DMS79 treated with DMSO at 0.1 percent for 48 hours (cell line): ENCODE measurements around the gene AFF3.
"Not testable (repeated sequence)": the region's sequence is repeated elsewhere in the genome, so short reads cannot be mapped to it uniquely, and the experiment has no call there.

Experiments used
- DNase-seq: peaks from one replicate; lab custom pipeline; 2025; lab: John Stamatoyannopoulos, UW

AFF3 gene

DNA sequence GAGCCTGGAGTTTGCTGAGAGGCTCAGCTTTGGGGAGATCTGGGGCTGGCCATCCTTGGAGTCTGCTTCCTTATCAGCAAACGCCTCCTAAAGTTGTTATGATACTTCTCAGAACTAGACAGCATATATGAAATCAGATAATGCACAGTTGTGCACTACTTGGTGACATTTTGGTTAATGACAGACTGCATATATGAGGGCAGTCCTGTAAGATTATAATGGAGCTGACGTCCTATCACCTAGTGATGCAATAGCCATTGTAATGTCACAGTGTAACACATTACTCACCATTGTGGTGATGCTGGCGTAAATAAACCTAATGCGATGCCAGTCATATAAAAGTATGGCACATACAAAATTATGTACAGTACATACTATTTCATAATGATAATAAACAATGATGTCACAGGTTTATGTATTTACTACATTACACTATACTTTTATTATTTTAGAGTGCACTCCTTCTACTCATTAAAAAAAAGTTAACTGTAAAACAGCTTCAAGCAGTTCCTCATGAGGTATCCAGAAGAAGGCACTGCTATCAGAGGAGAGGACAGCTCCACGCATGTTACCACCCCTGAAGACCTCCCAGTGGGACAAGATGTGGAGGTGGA lies 354.5 kb downstream of the AFF3 start:
- no peak for DNase-seq

GRCh38 chr2:99786636-99787390 lies 355.6 kb downstream of the AFF3 start:
- DNase-seq: no peak

- DNase-seq: no peak
Measured at GRCh38 chr2:99784946-99785345, 357.4 kb downstream of the AFF3 start.

- DNase-seq: no peak
Measured at GRCh38 chr2:99784282-99784681, 358.1 kb downstream of the AFF3 start.

GRCh38 chr2:99780276-99780675 lies 362.1 kb downstream of the AFF3 start:
- no peak for DNase-seq

DNA sequence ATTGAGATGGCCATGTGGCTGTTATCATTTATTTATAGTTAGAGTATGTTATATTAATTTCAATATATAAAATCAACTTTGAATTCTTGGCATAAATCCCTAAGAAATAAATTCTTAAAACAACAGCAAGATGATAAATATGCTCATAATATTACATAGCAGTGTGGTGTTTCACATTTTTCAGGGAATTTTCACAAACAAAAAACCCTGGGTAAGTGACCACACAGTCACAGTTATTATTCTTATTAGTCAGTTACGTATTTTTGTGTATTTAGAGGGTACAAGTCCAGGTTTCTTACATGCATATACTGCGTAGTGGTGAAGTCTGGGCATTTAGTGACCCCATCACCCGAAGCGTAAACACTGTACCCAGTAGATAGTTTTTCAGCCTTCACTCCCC lies 363.1 kb downstream of the AFF3 start:
- no peak for DNase-seq

DNA sequence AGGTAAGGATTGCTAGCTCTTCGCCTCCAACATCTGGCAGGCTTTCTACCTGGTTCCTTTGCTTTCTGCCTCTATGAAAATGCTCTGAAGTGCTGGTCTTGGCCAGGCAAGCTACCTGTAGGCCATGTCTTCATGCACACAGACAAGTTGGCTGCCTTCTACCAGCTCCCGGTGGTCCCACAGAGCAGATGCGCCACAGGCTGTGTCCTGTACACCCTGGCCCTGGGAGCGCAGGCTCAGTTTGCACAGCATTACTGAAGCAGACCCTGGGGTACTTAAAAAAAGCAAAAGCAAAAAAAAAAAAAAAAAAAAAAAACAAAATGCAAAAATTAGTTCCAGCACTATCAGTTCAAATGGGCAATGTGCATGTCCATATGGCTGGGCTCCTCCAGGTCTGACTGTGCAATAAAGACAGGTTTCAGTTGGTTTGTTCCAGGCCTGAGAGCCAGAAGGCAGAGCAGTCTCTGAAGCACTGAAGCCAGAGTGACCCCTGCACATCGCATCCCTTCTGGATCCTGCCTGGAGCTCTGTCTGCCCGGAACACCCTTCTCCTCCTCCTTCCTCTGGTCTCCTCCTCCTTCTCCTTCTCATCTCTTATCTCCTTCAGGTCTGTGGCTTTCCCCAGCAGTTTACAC lies 364.6 kb downstream of the AFF3 start:
- no peak for DNase-seq

DNA sequence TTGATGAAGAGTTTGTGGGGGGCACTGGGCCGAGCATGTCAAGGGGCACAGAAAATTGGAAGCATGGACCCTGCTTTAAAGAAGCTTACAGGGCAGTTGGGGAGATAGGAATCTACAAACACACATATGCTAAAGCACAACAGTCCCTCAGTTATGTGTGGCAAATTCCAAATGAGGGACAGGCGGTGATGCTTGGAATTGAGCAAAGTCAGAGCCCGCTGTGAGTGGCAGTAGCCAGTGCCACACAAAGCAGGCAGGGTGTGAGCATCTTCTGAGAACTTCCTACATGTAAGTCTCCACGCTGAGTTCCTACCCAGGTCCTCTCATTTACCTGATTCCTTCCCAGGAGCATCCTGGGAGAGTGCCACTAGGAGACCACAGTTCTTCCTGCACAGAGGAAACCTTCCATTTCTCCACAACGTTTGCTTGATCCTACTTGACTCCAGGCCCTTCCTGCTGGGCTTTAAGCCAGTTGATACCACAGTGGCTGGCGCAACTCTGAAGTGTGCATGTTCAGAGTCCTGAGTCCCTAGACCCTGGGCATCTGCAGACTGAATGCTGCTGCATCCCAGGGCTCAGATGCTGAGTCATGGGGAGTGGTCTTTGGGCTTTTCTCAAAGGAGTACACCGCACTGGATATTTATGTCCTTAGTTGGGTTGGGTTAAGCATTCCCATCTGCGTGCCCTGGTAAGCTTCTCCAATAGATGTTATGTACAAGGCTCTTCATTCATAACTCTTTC lies 365.3 kb downstream of the AFF3 start:
- no peak for DNase-seq

DNA sequence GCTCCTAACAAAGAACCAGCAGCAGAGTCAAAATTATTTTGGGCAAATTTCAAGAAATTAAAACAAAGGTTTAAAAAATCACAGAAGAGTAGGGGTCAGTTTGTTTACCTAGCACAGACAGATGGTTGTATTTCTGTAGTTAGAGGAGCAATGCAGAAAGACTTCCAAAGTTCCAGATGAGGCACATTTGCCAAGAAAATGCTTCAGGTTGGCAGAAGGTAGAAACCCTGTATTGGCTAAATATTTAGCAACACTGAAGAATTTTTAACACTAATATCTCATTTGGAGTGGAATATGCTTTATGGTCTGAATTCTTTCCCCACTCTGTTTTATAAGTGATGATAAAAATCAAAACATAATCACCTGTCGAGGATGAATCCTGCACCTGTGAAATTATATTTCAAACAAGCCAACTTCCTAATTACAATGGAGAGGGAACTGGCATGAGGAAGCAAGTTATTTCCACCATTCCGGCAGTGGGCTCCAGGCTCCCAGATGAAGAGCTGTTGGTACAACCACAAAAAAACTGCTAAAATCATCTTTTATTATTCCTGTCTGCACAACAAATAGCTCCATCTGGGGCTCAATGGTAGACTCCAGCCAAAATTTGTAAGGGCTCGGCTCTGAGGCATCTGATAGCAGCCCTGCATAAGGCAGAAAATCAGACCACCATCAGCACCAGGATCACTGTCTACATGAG lies 366.0 kb downstream of the AFF3 start:
- DNase-seq: no peak

GRCh38 chr2:99775585-99775984 lies 366.8 kb downstream of the AFF3 start:
- no peak for DNase-seq

- not testable (repeated sequence) for DNase-seq
Measured at GRCh38 chr2:99773642-99774041, 368.7 kb downstream of the AFF3 start.

- DNase-seq: no peak
Measured at GRCh38 chr2:99772591-99773331, 369.6 kb downstream of the AFF3 start.

DNA sequence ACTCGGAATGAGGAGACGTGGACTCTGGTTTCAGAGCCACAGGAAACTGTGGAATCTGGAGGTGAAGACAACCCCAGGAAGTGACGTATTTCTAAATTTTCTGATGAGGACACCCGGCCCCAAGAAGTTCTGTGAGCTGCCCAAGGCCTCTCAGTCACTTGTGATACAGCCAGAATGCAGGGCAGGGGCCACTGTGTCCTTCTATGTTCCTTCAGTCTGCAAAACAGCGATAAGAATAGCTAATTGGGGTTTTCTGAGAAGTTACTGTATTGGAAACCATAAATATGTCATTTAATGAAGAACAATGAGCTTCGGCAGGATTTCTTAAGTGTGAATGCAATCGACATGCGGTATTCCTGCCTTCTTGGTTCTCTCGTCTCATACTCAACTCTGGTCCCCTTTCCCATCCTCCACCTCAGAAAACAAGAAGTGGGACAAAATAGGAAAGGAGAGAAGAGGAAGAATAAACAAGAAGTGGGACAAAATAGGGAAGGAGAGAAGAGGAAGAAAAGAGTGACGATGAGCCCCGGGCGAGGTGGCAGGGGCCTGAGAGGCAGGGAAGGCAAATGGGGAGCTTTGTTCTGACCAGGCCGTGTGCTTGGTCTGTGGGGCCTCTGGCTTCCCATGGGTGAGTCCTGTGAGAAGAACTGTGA lies 370.6 kb downstream of the AFF3 start:
- DNase-seq: no peak

- DNase-seq: no peak
Measured at GRCh38 chr2:99770876-99771275, 371.5 kb downstream of the AFF3 start.

DNA sequence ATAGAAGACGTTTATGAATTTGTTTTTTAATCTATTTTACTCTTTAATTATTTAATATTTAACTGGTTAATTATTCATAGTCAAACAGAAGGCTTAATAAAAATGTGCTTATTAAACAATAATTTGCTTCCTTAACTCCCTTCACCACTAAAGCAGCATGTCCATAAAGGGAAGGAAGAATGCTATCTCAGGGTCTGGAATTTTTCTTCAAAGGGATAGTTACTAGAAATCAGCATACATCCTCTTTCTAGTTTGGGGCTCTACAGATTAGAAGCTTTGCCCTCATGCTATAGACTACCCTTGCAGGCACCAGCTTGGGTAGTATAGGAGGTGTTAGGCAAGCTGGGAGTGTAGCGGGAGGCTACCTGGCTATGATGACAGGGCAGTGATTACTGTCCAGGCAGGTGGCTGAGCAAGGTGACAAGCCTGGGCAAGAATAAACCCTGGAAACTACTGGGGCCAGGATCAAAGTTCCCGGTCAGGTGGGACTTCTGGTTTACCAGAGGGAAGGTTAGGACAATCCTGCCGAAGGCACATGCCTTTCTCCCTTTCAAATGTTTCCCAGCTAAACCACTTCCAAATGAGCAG lies 376.6 kb downstream of the AFF3 start:
- no peak for DNase-seq

GRCh38 chr2:99763764-99764163 lies 378.6 kb downstream of the AFF3 start:
- no peak for DNase-seq

GRCh38 chr2:99762714-99763113 lies 379.7 kb downstream of the AFF3 start:
- no peak for DNase-seq

DNA sequence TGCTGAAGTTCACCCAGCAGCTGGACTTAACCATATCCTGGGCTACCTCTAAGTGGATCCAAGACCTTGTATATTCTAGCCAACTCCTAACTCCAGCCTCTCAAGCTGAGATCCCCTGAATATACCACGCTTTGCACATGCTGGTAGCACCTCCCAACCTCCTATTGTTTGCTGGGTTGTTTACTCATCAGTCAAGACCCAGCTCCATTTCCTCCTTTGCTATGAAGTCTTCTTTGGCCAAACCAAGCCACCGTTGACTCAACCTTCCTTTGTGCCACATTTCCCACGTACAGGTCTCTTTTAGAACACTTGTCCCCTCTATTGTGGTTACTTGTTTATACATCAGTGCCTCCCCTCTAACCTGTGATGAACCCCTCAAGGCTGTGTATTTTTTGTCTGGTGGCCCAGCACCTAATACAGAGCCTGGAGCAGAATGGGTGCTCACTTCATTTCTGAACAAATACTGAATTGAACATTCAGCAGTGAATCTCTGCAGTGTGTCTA lies 384.7 kb downstream of the AFF3 start:
- no peak for DNase-seq

- no peak for DNase-seq
Measured at GRCh38 chr2:99756059-99756458, 386.3 kb downstream of the AFF3 start.

- no peak for DNase-seq
Measured at GRCh38 chr2:99754210-99754609, 388.2 kb downstream of the AFF3 start.
